HL-60 (cell line): ENCODE measurements around the gene STOX2.

Experiments used
- CTCF ChIP-seq: IDR thresholded peaks from one replicate; pipeline ENCODE4 v1.5.1; 2011; ENCODE audit warnings: low read length, control low read depth, inconsistent platforms; ENCODE audit not compliant: insufficient read depth
- GABPA ChIP-seq: IDR thresholded peaks from 2 replicates; pipeline ENCODE4 v1.6.1; 2012; ENCODE audit warnings: low read depth
- POLR2AphosphoS5 ChIP-seq: IDR thresholded peaks from 2 replicates; pipeline ENCODE4 v1.6.1; 2012; ENCODE audit warnings: low read depth
- REST ChIP-seq: IDR thresholded peaks from 2 replicates; pipeline ENCODE4 v1.6.1; 2012; ENCODE audit warnings: low read depth; ENCODE audit not compliant: insufficient replicate concordance

- TF ChIP-seq POLR2AphosphoS5 (no peak), CTCF (no peak), GABPA (no peak), REST (no peak)
Measured at GRCh38 chr4:183985786-183986185, 80.7 kb downstream of the STOX2 start.
